ENCODE measurements around the gene COQ10A.
"Not testable (repeated sequence)": the region's sequence is repeated elsewhere in the genome, so short reads cannot be mapped to it uniquely, and the experiment has no call there.

COQ10A gene

GRCh38 chr12:56244494-56244893 is 22.2 kb upstream of the COQ10A start:
- no peak for DNase-seq

GRCh38 chr12:56247923-56248322 is 18.8 kb upstream of the COQ10A start:
- DNase-seq = no peak

GRCh38 chr12:56248711-56249110 is 18.0 kb upstream of the COQ10A start:
- DNase-seq = no peak

GRCh38 chr12:56252649-56253048 is 14.1 kb upstream of the COQ10A start:
- no peak for DNase-seq

GRCh38 chr12:56253091-56253490 is 13.7 kb upstream of the COQ10A start:
- no peak for DNase-seq

GRCh38 chr12:56255671-56256070 is 11.1 kb upstream of the COQ10A start:
- no peak for DNase-seq

- DNase-seq = no peak
These were observed 10.3 kb upstream of the COQ10A start for GRCh38 chr12:56256326-56256960.

- no peak for DNase-seq
These were observed 9.7 kb upstream of the COQ10A start for GRCh38 chr12:56257071-56257470.

- DNase-seq = no peak
These were observed 9.2 kb upstream of the COQ10A start for GRCh38 chr12:56257491-56258067.

DNA sequence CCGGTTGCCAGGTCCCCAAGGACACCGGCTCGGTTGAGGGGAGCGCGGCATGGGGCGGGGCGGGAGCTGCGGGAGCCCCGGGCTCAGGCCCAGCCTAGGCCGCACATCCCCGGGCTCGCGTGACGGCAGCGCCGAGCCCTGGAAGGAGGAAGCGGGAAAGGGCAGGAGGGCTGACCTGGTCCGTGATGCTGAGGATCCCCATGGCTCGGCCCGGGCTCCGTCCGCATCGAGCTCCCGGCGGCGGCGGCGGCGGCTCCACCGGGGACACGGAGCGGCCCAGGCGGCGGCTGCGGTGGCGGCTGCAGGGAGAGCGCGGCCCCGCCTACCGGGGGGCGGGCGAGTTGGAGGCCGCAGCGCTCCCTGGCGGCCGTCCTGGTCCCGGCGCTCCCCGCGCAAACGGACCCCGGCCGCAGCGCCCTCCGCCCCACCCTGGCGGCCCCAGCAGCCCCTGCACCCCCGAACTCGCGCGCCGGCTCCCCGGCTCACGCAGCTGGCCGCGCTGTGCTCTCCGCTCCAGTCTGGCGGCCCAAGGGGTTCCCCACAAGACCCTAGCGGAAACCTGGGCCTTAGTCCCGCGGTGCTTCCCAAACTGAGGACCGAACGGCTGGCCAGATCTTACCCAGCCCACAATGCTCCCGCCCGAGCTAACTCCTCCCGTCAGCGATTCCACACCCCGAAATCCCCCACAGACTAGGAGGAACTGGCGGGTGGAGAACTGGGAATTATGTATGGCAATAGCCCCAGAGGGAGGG is 8.5 kb upstream of the COQ10A start, which contains the start of gene ANKRD52:
ANKRD52 (minus strand) TSS at position 317 of the 752 bp plus-strand sequence; CDS start at position 202, 115 bp downstream.
- peak; percentile 44 for DNase-seq

DNA sequence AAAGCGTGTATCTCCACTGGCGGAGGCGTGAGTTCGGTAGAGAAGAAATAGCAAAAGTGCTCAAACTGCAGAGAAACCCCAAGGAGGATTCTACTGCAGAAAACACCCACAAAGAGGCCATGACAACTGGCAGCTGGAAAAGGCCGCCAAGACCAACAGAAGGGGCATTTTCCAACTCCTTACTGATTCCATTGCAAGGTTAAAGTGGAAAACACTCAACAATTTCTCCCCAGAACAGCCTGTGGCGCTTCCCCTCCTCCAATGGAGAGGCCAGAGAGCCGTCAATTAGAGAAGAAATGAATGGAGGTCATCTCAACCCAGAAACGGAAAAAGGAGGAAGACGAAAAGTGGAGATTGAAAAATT is 7.9 kb upstream of the COQ10A start:
- DNase-seq = no peak

DNA sequence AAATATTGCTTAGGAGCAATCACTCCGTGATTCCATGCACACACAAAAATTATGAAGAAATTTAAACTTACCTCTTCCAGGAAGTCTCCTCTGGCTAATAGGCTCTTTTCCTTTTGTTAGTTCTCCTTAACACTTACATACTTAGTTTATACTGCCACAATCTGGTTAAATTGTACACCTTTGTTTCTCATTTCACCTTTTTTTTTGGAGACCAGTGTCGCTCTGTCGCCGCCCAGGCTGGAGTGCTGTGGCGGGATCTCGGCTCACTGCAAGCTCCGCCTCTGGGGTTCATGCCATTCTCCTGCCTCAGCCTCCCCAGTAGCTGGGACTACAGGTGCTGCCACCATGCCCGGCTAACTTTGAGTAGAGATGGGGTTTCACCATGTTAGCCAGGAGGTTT is 6.4 kb upstream of the COQ10A start:
- no peak for DNase-seq

DNA sequence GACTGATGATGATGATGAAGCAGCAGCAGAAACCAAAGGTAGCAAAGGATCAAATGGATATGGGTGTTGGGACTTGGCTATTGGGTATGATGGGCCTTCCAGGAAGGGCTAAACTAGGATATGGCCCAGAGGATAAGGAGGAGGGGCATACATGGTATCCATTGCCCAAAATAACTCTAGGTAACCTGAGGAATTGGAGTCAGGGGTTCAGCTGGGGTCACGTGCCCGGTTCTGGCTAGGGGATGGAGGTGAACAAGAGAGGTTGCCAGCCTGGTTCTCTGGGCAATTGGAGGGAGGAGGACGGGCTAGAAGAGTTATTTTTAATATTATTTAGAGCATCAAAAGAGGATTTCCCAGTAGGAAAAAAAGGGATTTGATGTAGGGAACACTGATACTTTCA is 5.8 kb upstream of the COQ10A start:
- no peak for DNase-seq

- DNase-seq = no peak
These were observed 5.1 kb upstream of the COQ10A start for GRCh38 chr12:56261503-56262232.

DNA sequence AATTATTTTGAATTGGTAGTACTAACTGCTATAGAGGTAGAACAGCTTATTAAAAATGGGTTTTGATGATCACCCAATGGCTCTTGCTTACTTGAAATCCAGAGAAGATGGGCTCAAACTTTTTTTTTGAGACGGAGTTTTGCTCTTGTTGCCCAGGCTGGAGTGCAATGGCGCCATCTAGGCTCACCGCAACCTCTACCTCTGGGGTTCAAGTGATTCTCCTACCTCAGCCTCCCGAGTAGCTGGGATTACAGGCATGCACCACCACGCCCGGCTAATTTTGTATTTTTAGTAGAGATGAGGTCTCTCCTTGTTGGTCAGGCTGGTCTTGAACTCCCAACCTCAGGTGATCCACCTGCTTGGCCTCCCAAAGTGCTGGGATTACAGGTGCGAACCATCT is 3.8 kb upstream of the COQ10A start:
- not testable (repeated sequence) for DNase-seq

GRCh38 chr12:56266068-56266692 is 562 bp upstream of the COQ10A start:
- not testable (repeated sequence) for DNase-seq

GRCh38 chr12:56267443-56268071 is 815 bp downstream of the COQ10A start:
- no peak for DNase-seq

DNA sequence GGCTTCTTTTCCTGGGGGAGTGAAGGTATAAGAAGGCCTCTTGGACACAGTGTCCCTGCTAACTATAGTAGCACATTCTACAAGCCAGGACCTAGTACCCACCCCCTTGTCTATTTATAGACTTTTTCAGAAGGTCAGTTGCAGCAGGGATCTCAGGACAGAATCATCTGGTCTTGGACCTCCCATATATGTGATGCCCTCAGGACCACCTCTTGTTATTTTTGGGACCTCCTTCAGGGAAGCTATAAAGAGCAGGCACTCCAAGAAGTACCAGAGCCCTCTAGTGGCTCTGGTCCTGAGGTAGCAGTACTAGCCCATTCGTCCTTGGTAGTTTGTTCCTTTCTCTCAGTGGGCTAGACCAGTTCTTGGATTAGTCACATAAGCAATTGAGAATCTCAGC is 4.3 kb downstream of the COQ10A start:
- DNase-seq = no peak

DNA sequence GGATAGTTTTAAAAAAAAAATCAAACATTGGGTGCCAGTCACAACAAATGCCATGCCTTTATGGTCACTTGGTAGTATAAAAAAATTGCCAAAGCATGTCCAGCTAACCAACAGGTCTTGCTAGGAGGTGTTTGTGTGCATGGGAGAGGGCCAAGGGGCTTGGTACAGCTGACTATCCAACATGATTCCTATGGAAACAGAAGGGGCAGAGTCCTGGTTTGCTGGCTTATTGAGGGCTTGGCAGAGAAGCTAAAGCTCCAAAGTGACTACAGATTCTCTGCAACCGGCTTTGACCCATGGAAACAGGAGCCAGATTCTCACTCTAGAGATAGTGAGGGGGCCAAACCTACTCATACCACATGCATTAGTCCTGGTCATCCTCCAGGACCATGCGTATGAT is 5.7 kb downstream of the COQ10A start:
- not testable (repeated sequence) for DNase-seq

DNA sequence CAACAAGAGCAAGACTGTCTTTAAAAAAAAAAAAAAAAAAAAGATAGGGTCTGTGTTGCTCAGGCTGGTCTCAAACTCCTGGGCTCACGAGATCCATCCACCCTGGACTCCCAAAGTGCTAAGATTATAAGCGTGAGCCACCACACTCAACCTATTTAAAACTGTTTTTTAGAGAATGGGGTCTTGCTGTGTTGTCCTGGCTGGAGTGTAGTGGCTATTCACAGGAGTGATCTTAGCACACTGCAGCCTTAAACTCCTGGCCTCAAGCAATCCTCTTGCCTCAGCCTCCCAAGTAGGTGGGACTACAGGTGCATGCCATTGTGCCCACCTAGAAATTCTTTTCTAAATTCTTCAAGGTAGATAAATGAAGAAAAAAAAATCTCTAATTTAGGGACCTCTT is 7.6 kb downstream of the COQ10A start:
- no peak for DNase-seq

GRCh38 chr12:56278905-56279304 is 12.2 kb downstream of the COQ10A start:
- no peak for DNase-seq

- no peak for DNase-seq
These were observed 14.1 kb downstream of the COQ10A start for GRCh38 chr12:56280849-56281248.

- no peak for DNase-seq
These were observed 15.3 kb downstream of the COQ10A start for GRCh38 chr12:56282030-56282429.

Data from DMS153 (cell line).